T-helper 9 cell (primary cell): ENCODE results near the gene PCDHGA6.
"Not testable (repeated sequence)": the region's sequence is repeated elsewhere in the genome, so short reads cannot be mapped to it uniquely, and the experiment has no call there.

Source experiments
- DNase-seq: peaks from one replicate; pipeline ENCODE4 v3.0.0-alpha.2; 2020

PCDHGA6 gene

DNA sequence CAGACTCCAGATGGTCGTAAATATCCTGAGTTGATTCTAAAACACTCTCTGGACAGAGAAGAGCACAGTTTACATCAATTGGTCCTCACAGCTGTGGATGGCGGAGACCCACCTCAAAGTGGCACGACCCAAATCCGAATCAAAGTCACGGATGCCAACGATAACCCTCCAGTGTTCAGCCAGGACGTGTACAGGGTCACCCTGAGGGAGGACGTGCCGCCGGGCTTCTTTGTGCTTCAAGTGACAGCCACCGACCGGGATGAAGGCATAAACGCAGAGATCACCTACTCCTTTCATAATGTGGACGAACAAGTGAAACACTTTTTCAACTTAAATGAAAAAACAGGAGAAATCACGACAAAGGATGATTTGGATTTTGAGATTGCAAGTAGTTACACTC, 13.0 kb upstream of the PCDHGA6 start:
- no peak for DNase-seq

- DNase-seq, result no peak
These were observed 11.0 kb upstream of the PCDHGA6 start for GRCh38 chr5:141362719-141363118.

- DNase-seq, result no peak
These were observed 9.6 kb upstream of the PCDHGA6 start, which contains the start of gene PCDHGA5 for GRCh38 chr5:141363952-141364660. Gene PCDHGA5, plus strand, starts transcription at chr5:141364162. Its CDS starts 169 bp downstream, at chr5:141364331.

DNA sequence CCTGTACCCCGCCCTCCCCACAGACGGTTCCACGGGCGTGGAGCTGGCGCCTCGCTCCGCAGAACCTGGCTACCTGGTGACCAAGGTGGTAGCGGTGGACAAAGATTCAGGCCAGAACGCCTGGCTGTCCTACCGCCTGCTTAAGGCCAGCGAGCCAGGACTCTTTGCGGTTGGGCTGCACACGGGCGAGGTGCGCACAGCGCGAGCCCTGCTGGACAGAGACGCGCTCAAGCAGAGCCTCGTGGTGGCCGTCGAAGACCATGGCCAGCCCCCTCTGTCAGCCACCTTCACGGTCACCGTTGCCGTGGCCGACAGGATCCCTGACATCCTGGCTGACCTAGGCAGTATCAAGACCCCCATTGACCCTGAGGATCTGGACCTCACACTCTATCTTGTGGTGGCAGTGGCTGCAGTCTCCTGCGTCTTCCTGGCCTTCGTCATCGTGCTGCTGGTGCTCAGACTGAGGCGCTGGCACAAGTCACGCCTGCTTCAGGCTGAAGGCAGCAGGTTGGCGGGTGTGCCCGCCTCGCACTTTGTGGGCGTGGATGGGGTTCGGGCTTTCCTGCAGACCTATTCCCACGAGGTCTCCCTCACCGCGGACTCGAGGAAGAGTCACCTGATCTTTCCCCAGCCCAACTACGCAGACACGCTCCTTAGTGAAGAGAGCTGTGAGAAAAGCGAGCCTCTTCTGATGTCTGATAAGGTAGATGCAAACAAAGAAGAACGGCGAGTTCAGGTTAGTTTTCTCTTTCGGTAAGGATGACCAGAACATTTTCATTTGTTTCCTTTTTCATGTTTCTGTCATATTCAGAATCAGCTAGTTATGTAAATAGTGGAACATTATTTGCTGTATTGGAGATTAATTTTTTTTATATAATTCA, 7.4 kb upstream of the PCDHGA6 start:
- DNase-seq, result no peak

DNA sequence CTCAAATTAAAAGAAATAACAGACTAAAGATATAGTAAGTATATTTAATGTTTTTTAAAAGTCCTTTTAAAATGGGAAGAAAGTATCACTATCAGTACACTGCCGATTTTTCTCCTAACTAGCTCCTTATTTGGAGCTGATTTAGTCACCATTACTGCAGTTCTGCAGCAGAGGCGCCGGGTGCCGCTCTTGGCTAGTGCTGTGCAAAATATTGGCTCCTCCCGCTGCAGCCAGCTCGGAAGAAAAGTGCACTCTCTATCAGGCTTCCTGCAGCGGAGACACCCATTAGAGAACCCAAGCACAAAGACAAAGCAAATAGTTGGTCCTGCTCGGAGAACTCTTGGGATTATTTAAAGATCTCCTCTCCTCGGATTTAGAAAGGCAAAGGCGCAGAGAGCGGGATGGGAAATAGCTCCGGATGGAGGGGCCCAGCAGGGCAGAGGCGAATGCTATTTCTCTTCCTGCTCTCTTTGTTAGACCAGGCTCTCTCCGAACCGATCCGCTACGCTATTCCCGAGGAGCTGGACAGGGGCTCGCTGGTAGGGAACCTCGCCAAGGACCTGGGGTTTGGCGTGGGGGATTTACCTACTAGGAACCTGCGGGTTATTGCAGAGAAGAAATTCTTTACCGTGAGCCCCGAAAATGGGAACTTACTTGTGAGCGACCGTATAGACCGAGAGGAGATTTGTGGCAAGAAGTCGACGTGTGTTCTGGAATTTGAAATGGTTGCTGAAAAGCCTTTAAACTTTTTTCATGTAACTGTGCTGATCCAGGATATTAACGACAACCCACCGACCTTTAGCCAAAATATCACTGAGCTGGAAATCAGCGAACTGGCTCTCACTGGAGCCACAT, 3.5 kb upstream of the PCDHGA6 start, which contains the start of gene PCDHGB3:
PCDHGB3 (plus strand) TSS at position 249 of the 855 bp plus-strand sequence; CDS start at position 402, 153 bp downstream.
- peak; percentile 13 for DNase-seq

DNA sequence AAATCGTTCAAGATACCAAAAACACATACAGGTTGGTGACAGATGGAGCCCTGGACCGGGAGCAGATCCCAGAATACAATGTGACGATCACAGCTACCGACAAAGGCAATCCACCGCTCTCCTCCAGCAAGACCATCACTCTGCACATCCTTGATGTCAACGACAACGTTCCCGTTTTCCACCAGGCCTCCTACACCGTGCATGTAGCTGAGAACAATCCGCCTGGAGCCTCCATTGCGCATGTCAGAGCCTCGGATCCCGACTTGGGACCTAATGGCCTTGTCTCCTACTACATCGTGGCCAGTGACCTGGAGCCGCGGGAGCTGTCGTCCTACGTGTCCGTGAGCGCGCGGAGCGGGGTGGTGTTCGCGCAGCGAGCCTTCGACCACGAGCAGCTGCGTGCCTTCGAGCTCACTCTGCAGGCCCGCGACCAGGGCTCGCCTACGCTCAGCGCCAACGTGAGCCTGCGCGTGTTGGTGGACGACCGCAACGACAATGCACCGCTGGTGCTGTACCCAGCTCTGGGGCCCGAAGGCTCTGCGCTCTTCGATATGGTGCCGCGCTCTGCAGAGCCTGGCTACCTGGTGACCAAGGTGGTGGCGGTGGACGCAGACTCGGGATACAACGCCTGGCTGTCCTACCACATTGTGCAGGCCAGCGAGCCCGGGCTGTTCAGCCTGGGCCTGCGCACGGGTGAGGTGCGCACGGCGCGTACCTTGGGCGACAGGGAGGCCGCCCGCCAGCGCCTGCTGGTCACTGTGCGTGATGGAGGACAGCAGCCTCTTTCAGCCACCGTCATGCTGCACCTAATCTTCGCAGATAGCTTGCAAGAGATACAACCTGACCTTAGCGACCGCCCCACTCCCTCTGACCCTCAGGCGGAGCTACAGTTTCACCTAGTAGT, 1.9 kb upstream of the PCDHGA6 start:
- DNase-seq, result no peak

- no peak for DNase-seq
These were observed 936 bp downstream of the PCDHGA6 start for GRCh38 chr5:141374627-141375026.

GRCh38 chr5:141375444-141376155, 1.9 kb downstream of the PCDHGA6 start:
- not testable (repeated sequence) for DNase-seq

DNA sequence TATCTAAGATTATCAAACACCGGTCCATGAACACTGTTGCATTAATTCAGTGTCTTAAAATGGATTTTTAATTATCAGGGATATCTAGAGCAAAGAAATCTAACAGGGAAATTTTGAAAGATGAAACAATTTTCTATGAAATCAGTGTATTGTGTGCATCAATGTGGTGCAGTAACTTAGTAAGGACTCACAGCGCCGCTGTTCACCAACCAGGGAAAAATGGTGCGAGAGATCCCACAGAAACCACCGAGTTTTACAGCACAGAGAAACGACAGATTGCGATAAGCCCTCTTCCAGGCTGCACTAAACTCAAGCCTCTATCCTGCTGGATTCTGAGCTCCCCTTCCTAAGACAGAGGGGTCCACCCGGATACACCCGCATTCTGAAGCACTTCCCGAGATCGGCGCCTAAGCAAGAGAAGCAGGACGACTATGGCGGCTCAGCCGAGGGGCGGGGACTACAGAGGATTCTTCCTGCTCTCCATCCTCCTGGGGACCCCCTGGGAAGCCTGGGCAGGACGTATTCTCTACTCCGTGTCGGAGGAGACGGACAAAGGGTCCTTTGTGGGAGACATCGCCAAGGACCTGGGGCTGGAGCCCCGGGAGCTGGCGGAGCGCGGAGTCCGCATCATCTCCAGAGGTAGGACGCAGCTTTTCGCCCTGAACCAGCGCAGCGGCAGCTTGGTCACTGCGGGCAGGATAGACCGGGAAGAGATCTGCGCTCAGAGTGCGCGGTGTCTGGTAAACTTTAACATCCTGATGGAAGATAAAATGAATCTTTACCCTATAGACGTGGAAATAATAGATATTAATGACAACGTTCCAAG, 9.0 kb downstream of the PCDHGA6 start, which contains the start of gene PCDHGA7:
PCDHGA7 (plus strand) TSS at position 274 of the 826 bp plus-strand sequence; CDS start at position 432, 158 bp downstream.
- no peak for DNase-seq

DNA sequence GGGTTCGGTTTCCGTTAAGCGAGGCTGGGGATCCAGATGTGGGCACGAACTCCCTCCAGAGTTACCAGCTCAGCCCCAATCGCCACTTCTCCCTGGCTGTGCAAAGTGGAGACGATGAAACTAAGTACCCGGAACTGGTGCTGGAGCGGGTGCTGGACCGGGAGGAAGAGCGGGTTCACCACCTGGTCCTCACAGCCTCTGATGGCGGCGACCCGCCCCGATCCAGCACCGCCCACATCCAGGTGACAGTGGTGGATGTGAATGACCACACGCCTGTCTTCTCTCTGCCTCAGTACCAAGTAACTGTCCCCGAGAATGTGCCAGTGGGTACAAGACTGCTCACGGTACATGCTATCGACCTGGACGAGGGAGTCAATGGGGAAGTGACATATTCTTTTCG, 9.7 kb downstream of the PCDHGA6 start:
- DNase-seq, result no peak

- DNase-seq, result no peak
These were observed 11.0 kb downstream of the PCDHGA6 start for GRCh38 chr5:141384471-141385267.

DNA sequence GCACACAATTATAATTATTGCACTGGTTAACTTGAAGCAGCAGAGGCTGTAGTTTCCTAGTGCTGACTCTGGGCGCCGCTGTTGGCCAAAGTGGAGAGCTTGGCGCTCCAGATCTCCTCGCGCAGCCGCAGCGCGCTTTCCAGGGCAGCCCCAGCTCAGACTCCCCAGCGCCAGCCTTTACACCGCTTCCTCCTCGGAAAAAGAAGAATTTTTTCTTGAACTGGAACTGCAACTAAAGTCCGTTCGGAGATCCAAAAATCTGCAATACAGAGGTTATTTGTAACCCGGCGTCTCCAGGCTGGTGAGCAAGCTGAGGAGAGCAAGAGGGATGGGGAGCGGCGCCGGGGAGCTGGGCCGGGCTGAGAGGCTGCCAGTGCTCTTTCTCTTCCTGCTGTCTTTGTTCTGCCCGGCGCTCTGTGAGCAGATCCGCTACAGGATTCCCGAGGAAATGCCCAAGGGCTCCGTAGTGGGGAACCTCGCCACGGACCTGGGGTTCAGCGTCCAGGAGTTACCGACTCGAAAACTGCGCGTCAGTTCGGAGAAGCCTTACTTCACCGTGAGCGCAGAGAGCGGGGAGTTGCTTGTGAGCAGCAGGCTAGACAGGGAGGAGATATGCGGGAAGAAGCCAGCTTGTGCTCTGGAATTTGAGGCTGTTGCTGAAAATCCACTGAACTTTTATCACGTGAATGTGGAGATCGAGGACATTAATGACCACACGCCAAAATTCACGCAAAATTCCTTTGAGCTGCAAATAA, 14.0 kb downstream of the PCDHGA6 start, which contains the start of gene PCDHGB4:
PCDHGB4 (plus strand) TSS at position 142 of the 755 bp plus-strand sequence; CDS start at position 329, 187 bp downstream.
- DNase-seq, result not testable (repeated sequence)

GRCh38 chr5:141388661-141389060, 15.0 kb downstream of the PCDHGA6 start:
- DNase-seq, result no peak

GRCh38 chr5:141389153-141390042, 15.7 kb downstream of the PCDHGA6 start:
- no peak for DNase-seq

- DNase-seq, result no peak
These were observed 18.9 kb downstream of the PCDHGA6 start, which contains the start of gene PCDHGA8 for GRCh38 chr5:141392429-141393198. Gene PCDHGA8, plus strand, starts transcription at chr5:141392633. Its CDS starts 181 bp downstream, at chr5:141392814.

DNA sequence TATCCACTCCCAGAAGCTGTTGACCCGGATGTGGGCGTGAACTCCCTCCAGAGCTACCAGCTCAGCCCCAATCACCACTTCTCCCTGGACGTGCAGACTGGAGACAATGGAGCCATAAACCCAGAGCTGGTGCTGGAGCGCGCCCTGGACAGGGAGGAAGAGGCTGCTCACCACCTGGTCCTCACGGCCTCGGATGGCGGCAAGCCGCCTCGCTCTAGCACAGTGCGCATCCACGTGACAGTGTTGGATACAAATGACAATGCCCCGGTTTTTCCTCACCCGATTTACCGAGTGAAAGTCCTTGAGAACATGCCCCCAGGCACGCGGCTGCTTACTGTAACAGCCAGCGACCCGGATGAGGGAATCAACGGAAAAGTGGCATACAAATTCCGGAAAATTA, 19.6 kb downstream of the PCDHGA6 start:
- DNase-seq, result no peak
